RKO (cell line): Measurements from ENCODE around the gene KRTAP5-4.
A peak's percentile ranks its signal among the peaks of the same experiment; 100 is the strongest.
"Not testable (repeated sequence)": the region's sequence is repeated elsewhere in the genome, so short reads cannot be mapped to it uniquely, and the experiment has no call there.

Source experiments
- DNase-seq: peaks from one replicate; pipeline ENCODE4 v3.0.0-alpha.2; 2016; ENCODE audit warnings: low spot score

The KRTAP5-4 gene

DNA sequence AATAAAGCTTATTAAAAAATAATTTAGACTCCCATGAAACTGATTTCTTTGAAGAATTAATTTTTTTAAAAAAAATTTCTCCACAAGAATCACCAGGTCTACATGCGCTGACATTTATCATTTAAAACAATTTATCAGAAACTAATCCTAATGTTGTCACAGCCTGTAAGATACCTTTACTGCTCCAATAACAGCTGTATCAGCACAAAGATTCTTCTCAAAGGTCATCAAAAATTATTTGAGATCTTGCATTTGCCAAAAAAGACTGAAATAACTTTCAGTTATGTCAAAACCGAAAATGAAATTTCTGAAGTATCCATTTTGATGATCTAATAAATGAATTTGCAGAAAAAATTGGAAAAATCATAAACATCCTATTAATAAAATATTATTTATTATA lies 15.7 kb upstream of the KRTAP5-4 start:
- no peak for DNase-seq

GRCh38 chr11:1636291-1636950 lies 14.5 kb upstream of the KRTAP5-4 start:
- no peak for DNase-seq

GRCh38 chr11:1633864-1634263 lies 11.9 kb upstream of the KRTAP5-4 start:
- no peak for DNase-seq

- DNase-seq: no peak
These were observed 10.2 kb upstream of the KRTAP5-4 start for GRCh38 chr11:1632053-1632714.

DNA sequence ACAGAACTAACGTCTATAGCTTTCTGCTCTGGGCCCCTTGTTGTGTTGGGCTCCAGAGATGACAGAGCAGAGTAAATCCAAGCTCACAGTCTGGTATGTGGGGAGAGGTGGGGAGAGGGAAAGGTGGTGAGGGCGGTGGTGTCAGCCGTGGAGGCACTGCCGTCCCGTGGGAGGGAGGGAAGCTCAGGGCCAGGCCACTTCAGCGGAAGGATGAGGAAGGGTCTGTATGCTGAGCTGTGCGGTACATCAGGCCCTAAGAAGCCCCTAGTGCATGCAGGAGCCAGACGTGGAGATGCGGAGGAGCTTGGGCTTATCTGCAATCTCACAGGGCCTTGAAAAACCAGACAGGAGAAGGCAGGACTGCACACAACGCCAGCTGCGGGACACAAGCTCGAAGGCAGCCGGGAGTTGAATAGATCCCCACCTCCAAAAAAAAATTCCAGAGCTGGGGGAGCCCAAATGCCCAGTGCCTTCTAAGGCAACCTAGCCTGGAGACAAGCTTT lies 9.2 kb upstream of the KRTAP5-4 start:
- DNase-seq: no peak

DNA sequence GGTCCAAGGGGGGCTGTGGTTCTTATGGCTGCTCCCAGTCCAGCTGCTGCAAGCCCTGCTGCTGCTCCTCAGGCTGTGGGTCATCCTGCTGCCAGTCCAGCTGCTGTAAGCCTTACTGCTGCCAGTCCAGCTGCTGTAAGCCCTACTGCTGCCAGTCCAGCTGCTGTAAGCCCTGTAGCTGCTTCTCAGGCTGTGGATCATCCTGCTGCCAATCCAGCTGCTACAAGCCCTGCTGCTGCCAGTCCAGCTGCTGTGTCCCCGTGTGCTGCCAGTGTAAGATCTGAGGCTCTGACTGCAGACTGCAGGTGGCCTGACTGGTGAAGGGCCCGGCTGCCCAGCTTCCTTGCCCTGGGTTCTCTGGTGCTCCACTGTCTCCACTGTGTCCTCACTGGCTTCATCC lies 8.3 kb upstream of the KRTAP5-4 start:
- DNase-seq: no peak

DNA sequence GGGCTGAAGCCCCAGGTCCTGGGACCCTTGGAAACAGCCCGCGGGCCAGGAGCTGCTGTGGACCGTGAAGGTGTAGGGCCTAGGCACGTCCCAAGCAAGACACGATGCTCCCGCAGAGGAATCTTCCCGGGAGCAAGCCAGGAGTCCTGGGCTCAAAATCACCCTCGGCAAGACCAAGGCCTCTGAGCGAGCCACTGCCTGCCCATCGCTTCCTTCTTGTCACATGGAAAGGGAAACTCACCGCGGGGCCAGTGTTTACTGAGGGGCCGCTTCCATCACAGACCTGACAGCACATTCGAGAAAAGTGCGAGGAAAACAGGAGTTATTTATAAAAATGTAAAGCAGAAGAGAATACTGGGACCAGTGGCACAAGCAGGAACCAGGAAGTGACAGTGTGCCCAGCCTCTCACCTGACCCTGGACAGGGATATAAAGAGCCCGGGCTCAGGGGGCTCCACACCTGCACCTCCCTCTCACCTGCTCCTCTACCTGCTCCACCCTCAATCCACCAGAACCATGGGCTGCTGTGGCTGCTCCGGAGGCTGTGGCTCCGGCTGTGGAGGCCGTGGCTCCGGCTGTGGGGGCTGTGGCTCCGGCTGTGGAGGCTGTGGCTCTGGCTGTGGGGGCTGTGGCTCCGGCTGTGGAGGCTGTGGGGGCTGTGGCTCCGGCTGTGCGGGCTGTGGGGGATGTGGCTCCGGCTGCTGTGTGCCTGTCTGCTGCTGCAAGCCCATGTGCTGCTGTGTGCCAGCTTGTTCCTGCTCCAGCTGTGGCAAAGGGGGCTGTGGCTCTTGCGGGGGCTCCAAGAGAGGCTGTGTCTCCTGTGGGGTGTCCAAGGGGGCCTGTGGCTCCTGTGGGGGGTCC lies 7.6 kb upstream of the KRTAP5-4 start, which contains the start of gene KRTAP5-5:
TSS of gene KRTAP5-5 (plus strand) at position 450 of the 860 bp plus-strand sequence. CDS start at position 516, 66 bp downstream.
- no peak for DNase-seq

- peak; percentile 30 for DNase-seq
These were observed 6.8 kb upstream of the KRTAP5-4 start for GRCh38 chr11:1628506-1629325.

- no peak for DNase-seq
These were observed 3.6 kb upstream of the KRTAP5-4 start for GRCh38 chr11:1625541-1625940.

DNA sequence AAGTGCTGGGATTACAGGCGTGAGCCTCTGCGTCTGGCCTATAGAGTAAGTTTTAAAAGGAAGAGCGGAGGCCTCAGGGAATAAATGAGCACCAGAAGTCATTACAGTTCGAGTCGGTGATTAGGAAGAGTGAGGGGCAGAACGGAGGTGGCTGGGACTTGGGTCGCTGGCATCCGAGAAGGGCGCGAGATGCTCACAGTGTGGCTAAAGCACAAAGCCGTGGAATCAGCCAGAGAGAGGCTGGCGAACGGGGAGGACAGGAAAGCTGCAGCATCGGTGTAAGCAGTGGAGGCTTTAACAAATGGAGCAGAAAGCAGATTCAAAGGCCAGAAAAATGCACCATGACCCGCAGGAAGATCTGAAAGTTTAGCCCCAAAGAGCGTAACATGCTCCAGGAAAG lies 2.7 kb upstream of the KRTAP5-4 start:
- no peak for DNase-seq

DNA sequence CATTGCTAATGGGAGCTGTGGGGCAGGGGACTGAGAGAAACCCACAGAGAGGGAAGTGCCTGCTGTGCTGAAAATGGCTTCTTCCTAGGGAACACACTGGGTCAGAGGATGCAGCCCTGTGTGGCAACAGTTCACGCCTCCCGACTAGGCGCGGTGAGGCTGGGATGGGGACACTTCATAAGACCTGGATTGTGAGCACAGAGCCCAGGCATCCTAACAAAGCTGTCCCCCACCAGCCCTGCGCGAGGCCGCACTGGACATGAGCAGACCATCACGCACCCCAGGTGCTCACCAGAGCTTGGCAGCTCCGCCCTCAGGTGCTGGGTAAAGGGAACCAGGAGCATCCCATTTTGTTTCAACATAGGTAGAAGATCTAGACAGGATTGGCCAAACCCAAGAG lies 1.8 kb upstream of the KRTAP5-4 start:
- DNase-seq: no peak

GRCh38 chr11:1619449-1619848 lies 2.5 kb downstream of the KRTAP5-4 start:
- peak; percentile 78 for DNase-seq

DNA sequence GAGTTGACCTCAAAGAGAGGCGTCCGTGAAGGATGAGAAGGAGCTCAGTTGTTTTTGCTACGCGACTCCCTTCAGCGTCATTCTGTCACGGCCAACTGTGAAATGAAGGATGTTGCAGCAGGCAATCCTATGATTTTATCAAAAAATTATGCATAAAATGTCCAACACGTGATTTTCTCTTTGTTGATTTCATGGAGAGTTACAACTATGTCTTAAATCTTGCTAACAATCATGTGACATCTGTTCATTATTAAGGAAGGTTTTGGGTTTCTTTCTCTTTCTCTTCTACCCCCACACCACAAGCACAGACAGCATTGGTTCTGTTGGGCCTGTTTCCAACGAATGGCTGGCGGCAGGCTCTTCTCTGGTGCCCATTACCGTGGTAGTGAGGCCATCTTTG lies 3.7 kb downstream of the KRTAP5-4 start:
- no peak for DNase-seq

DNA sequence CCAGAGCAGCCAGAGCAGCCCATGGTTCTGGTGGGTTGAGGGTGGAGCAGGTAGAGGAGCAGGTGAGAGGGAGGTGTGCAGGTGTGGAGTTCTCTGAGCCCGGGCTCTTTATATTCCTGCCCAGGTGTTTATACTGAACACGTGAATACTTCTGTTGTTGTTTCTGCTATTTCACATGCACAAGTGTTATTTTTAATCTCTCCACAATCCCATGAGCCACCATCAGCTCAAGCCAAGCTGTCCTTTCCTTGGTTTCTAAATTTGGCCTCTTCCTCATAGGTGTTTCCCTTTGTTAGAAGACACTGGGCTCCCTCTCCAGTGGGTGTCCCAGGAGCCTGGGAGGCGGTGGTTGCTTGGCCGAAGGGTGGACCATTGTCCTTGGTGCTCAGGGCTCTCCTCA lies 13.6 kb downstream of the KRTAP5-4 start, which contains the start of gene KRTAP5-3:
TSS of gene KRTAP5-3 (minus strand) at position 101 of the 400 bp plus-strand sequence. CDS start at position 23, 78 bp downstream.
- DNase-seq: no peak

DNA sequence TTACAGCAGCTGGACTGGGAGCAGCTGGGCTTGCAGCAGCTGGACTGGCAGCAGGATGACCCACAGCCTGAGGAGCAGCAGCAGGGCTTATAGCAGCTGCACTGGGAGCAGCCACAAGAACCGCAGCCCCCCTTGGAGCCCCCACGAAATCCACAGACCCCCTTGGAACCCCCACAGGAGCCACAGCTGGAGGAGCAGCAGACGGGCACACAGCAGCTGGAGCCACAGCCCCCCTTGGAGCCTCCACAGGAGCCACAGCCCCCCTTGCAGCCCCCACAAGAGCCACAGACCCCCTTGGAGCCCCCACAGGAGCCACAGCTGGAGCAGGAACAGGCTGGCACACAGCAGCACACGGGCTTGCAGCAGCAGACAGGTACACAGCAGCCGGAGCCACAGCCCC lies 14.0 kb downstream of the KRTAP5-4 start:
- not testable (repeated sequence) for DNase-seq

- DNase-seq: not testable (repeated sequence)
These were observed 14.6 kb downstream of the KRTAP5-4 start for GRCh38 chr11:1607156-1607845.

GRCh38 chr11:1605923-1606322 lies 16.0 kb downstream of the KRTAP5-4 start:
- not testable (repeated sequence) for DNase-seq

DNA sequence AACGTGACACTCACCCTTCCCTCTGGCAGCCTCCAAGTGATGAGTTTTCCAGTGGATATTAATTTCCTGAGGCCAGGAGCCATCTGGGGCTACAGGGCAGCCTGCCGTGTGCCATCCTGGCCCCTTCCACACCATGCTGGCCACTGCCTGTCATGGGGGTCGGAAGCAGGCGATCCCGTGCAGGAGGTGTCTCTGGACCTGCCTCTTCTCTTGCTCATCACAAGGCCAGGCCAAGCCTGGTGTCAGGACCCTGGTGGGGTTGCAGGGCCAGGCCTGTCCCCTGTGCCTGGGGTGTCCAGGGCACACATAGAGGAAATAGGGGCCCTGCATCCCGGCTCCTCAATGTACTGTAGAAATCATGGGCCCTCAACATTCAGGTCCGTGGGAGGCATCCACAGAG lies 17.2 kb downstream of the KRTAP5-4 start:
- no peak for DNase-seq

DNA sequence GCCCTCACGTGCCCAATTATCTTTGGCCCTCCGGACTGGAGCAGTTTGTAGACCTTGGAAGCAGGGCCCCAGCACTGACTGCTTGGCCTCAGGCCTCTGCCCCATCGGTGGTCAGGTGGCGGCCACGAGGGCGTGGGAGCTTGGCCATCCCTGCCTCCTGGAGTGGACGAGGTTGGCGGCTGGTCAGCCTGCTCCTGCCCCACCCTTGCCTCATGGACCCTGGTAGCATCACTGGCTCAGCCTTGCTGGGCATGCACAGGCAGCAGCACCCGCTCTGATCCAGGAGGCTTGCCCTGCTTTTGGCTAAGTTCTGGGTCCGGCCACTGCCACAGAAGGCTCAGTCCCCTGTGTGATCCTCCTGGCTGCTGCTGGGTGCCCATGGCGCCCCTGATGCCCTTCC lies 17.8 kb downstream of the KRTAP5-4 start:
- DNase-seq: no peak

DNA sequence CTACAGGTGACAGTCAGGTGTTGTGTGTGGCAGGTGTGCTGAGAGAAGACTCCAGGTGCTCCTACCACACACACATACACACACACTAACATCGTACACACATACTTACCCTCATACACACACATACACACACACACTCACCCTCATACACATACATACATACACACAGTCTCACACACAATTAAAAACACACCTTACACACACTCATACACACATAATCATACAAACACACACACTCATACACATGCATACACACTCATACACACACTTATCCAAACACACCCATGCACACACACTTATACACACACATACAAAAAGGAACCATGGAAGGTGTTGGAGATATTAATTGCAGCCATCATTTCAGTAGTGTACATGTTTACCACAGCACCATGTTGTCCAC lies 18.3 kb downstream of the KRTAP5-4 start:
- no peak for DNase-seq

GRCh38 chr11:1601663-1602062 lies 20.3 kb downstream of the KRTAP5-4 start:
- not testable (repeated sequence) for DNase-seq
